Tibial artery (tissue), 4 donors: Measurements from ENCODE around the gene RIPOR2.
A peak's percentile ranks its signal among the peaks of the same experiment; 100 is the strongest.

Experiments used
- DNase-seq, 2 donors: peaks; one replicate each; pipeline ENCODE4 v3.0.0-alpha.2; 2019
- H3K27ac ChIP-seq, 2 donors: fragments of 200-600 bp; sonication (generic) in 1 of 2; 1 replicate in 1 of 2; 2 replicates in 1 of 2; pipeline ENCODE4 v1.5.1; 2018 to 2019; ENCODE audit warnings: mild to moderate bottlenecking in 1 of 2
- H3K27me3 ChIP-seq, 2 donors: fragments of 200-600 bp; sonication (generic) in 1 of 2; one replicate each; pipeline versions ENCODE4 v1.5.1 to v1.6.0; 2016 to 2019
- H3K36me3 ChIP-seq, 3 donors: fragments of 200-600 bp; sonication (generic) in 2 of 3; one replicate each; pipeline ENCODE4 v1.5.1; 2016 to 2019; ENCODE audit warnings: mild to moderate bottlenecking in 2 of 3
- H3K4me1 ChIP-seq, 4 donors: fragments of 200-600 bp; sonication (generic) in 2 of 4; 1 replicate in 3 of 4; 2 replicates in 1 of 4; pipeline ENCODE4 v1.5.1; 2016 to 2019
- H3K4me3 ChIP-seq, 2 donors: fragments of 200-600 bp; sonication (generic) in 1 of 2; 1 replicate in 1 of 2; 2 replicates in 1 of 2; pipeline ENCODE4 v1.5.1; 2018 to 2019; ENCODE audit warnings: mild to moderate bottlenecking in 2 of 2
- H3K9me3 ChIP-seq, 3 donors: fragments of 200-600 bp; sonication (generic) in 1 of 3; one replicate each; pipeline ENCODE4 v1.5.1; 2016 to 2019
- intact Hi-C: fragments of 100-400 bp; cut with DNase I; formaldehyde crosslinking; loops from one replicate; pipeline ENCODE4 v1.15.0; 2023; ENCODE audit warnings: low total_unique reads
- TF ChIP-seq, protein P1 (sequence below), 2 experiments: fragments of 200-600 bp in 1 of 2; fragments of 450-650 bp in 1 of 2; IDR thresholded peaks; one replicate each; pipeline ENCODE4 v1.5.1; 2017 to 2019; ENCODE audit warnings: antibody characterized with exemption in 2 of 2, mild to moderate bottlenecking in 1 of 2, moderate library complexity in 1 of 2

The RIPOR2 gene

GRCh38 chr6:24905483-24905882 lies 30.3 kb downstream of the RIPOR2 start:
- no peaks in the 10 kb centered on the region for H3K36me3 ChIP-seq
- H3K27me3 ChIP-seq, result no peaks in the 10 kb centered on the region
- no peak for DNase-seq
- H3K27ac ChIP-seq, result no peak overlapping the region
- H3K4me3 ChIP-seq, result no peak overlapping the region
- H3K9me3 ChIP-seq, result peaks cover 0 to 4% (median 0%) of the 10 kb centered on the region in 3 donors
- H3K4me1 ChIP-seq, result peaks cover 0 to 59% (median 19%) of the 10 kb centered on the region in 4 donors
- intact Hi-C loops, result no loop called here
- TF ChIP-seq, protein P1, sequence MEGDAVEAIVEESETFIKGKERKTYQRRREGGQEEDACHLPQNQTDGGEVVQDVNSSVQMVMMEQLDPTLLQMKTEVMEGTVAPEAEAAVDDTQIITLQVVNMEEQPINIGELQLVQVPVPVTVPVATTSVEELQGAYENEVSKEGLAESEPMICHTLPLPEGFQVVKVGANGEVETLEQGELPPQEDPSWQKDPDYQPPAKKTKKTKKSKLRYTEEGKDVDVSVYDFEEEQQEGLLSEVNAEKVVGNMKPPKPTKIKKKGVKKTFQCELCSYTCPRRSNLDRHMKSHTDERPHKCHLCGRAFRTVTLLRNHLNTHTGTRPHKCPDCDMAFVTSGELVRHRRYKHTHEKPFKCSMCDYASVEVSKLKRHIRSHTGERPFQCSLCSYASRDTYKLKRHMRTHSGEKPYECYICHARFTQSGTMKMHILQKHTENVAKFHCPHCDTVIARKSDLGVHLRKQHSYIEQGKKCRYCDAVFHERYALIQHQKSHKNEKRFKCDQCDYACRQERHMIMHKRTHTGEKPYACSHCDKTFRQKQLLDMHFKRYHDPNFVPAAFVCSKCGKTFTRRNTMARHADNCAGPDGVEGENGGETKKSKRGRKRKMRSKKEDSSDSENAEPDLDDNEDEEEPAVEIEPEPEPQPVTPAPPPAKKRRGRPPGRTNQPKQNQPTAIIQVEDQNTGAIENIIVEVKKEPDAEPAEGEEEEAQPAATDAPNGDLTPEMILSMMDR (IDR thresholded peaks at IDR 0.05), result no peak

- TF ChIP-seq, protein P1 (IDR thresholded peaks at IDR 0.05), result no peak
- Histone ChIP-seq H3K27ac (no peak overlapping the region), H3K27me3 (no peaks in the 10 kb centered on the region), H3K4me3 (no peak overlapping the region), H3K4me1 (peaks cover 0 to 52% (median 17%) of the 10 kb centered on the region in 4 donors), H3K36me3 (no peaks in the 10 kb centered on the region), H3K9me3 (peaks cover 0 to 4% (median 0%) of the 10 kb centered on the region in 3 donors)
- DNase-seq, result no peak
- intact Hi-C loops, result no loop called here
These were observed 32.1 kb downstream of the RIPOR2 start for GRCh38 chr6:24903681-24904080.

GRCh38 chr6:24902782-24903181 lies 33.0 kb downstream of the RIPOR2 start:
- no peaks in the 10 kb centered on the region for H3K27me3 ChIP-seq
- peaks cover 0 to 4% (median 0%) of the 10 kb centered on the region in 3 donors for H3K9me3 ChIP-seq
- no peaks in the 10 kb centered on the region for H3K36me3 ChIP-seq
- intact Hi-C loops, result no loop called here
- H3K4me3 ChIP-seq, result no peak overlapping the region
- DNase-seq, result no peak
- peaks cover 0 to 46% (median 15%) of the 10 kb centered on the region in 4 donors for H3K4me1 ChIP-seq
- H3K27ac ChIP-seq, result no peak overlapping the region
- TF ChIP-seq, protein P1 (IDR thresholded peaks at IDR 0.05), result no peak

DNA sequence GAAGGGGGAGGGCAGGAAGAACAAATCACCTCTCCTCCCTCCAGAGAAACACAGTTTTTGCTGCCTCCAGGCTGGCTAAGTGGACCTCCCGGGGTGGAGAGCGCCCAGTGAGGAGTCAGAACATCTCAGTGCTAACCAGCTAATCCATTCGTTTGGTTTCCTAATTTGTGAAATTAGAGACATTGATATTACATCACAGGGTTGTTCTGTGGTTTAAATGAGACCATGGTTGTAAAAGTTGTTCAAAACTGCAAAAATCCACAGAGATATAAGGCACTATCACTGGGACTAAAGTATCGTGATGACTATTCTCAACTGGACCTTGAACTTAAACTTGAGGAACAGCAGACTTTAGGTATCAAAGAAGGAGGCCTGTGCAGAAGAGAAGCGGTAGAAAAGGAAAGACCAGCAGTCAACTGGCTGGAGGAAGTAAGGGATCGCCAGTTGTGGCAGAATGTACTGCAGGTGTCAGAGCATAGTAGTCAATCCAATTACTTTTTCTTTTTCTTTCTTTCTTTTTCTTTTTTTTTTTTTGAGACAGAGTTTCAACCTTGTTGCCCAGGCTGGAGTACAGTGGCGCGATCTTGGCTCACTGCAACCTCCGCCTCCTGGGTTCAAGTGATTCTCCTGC lies 33.9 kb downstream of the RIPOR2 start:
- no peak for DNase-seq
- Histone ChIP-seq H3K27me3 (no peaks in the 10 kb centered on the region), H3K4me1 (peaks cover 0 to 46% (median 13%) of the 10 kb centered on the region in 4 donors), H3K4me3 (no peak overlapping the region), H3K36me3 (no peaks in the 10 kb centered on the region), H3K27ac (peak overlapping the region in 1 of 2 donors; percentile 17), H3K9me3 (peaks cover 0 to 4% (median 0%) of the 10 kb centered on the region in 3 donors)
- intact Hi-C loops, result no loop called here
- TF ChIP-seq, protein P1 (IDR thresholded peaks at IDR 0.05), result no peak

DNA sequence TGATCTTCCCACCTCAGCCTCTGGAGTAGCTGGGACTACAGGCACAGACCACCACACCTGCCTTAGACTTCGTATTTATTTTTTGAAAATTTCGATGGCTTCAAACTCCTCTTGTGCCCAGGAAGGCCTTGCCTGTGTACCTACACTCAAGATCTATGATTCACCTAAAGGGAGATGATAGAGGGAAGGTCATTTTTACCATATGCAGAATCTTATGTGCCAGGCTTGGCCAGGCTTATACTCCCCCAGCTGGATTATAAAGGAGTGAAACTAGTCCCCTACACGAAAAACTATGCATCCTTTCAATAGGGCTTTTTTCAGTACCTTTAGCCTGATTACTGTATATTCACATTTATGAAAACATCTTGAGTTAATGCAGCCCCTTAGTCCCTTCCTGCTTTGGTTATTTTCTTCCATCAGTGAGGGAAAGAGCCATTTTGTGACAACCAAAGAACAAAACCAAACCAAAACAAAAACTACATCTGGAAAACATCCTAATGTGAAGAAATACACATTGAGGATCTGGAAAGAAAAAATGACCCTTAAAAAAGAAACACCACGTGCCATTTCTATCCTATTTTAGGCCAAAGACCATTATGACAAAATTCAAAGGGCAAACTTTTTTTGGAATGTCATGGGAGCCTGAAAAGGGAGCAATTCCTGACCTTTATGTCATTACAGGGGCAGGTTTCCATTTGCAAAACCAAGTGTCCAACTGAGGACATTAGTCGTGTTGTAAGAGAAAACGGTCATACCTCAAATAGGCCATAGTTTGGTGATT lies 34.7 kb downstream of the RIPOR2 start:
- TF ChIP-seq, protein P1 (IDR thresholded peaks at IDR 0.05), result no peak
- no peak overlapping the region for H3K4me3 ChIP-seq
- no peaks in the 10 kb centered on the region for H3K36me3 ChIP-seq
- H3K27ac ChIP-seq, result peak overlapping the region in 1 of 2 donors; percentile 17
- peaks cover 0 to 4% (median 0%) of the 10 kb centered on the region in 3 donors for H3K9me3 ChIP-seq
- no peak for DNase-seq
- intact Hi-C loops, result no loop called here
- H3K27me3 ChIP-seq, result no peaks in the 10 kb centered on the region
- peaks cover 0 to 46% (median 13%) of the 10 kb centered on the region in 4 donors for H3K4me1 ChIP-seq
